GM10248 (cell line): ENCODE measurements around the gene DUSP21.

ENCODE experiments used
- CTCF ChIA-PET: fragments of 300-600 bp; sonication (Branson Sonifier 250); formaldehyde crosslinking; extraction: SDS; loops from one replicate; lab custom pipeline; 2021; ENCODE audit warnings: antibody characterized with exemption; lab: Yijun Ruan, JAX
- POLR2A ChIA-PET: fragments of 350-650 bp; sonication (Branson Sonifier 250); formaldehyde crosslinking; extraction: SDS; loops from one replicate; lab custom pipeline; 2020; ENCODE audit warnings: antibody characterized with exemption; lab: Yijun Ruan, JAX
- DNase-seq: peaks from one replicate; pipeline ENCODE4 v3.0.0; 2012; ENCODE audit errors: extremely low spot score
- CTCF ChIP-seq: IDR thresholded peaks from 2 replicates; pipeline ENCODE4 v1.5.1; 2012; ENCODE audit warnings: mild to moderate bottlenecking, low read depth; ENCODE audit errors: extremely low read depth, missing control alignments, control extremely low read depth

Gene DUSP21

GRCh38 chrX:44876086-44876485, 32.3 kb downstream of the DUSP21 start:
- DNase-seq, result no peak
- ChIA-PET CTCF (interaction anchor here (1.8 kb wide), 1 partner anchor 28 kb away, joined by 4 read pairs; no protein-coding TSS in a partner anchor), POLR2A (no interaction called here)
- no peak for TF ChIP-seq CTCF

- ChIA-PET POLR2A (no interaction called here), CTCF (interaction anchor here (1.8 kb wide), 1 partner anchor 28 kb away, joined by 4 read pairs; no protein-coding TSS in a partner anchor)
- no peak for DNase-seq
- TF ChIP-seq CTCF, result no peak
Measured at GRCh38 chrX:44876767-44877166, 32.9 kb downstream of the DUSP21 start.

- ChIA-PET POLR2A (no interaction called here), CTCF (interaction anchor here (1.0 kb wide), 1 partner anchor 21 kb away, joined by 4 read pairs; no protein-coding TSS in a partner anchor)
- DNase-seq, result no peak
- TF ChIP-seq CTCF, result no peak
Measured at GRCh38 chrX:44878780-44879179, 35.0 kb downstream of the DUSP21 start.

- no peak for TF ChIP-seq CTCF
- no peak for DNase-seq
- CTCF ChIA-PET, result interaction anchor here (1.2 to 1.4 kb wide), 2 partner anchors 17 to 189 kb away, joined by 3 read pairs; no protein-coding TSS in a partner anchor
- POLR2A ChIA-PET, result no interaction called here
Measured at GRCh38 chrX:44881549-44881948, 37.7 kb downstream of the DUSP21 start.

GRCh38 chrX:44882635-44883034, 38.8 kb downstream of the DUSP21 start:
- DNase-seq, result no peak
- no peak for TF ChIP-seq CTCF
- ChIA-PET CTCF (interaction anchor here (1.2 kb wide), 1 partner anchor 17 kb away, joined by 3 read pairs; no protein-coding TSS in a partner anchor), POLR2A (no interaction called here)

- ChIA-PET POLR2A (no interaction called here), CTCF (no interaction called here)
- no peak for TF ChIP-seq CTCF
- DNase-seq, result no peak
Measured at GRCh38 chrX:44884944-44885343, 41.1 kb downstream of the DUSP21 start.
